ENCODE measurements around the gene RRH. TPM values are rescaled to one million over a fixed set of nuclear protein-coding genes. Genes with fewer than 3 reads are reported as not detected.

The RRH gene
- 0.14 TPM in 1 of 2 replicates, not detected in the other for total RNA-seq

GRCh38 chr4:109827672-109828071, at the start of gene RRH:
Gene RRH, plus strand, starts transcription at chr4:109827972. Its CDS starts 56 bp downstream, at chr4:109828028.

GRCh38 chr4:109801895-109802319, 25.9 kb upstream of the RRH start, which contains the start of gene CFI:
Gene CFI, minus strand, starts transcription at chr4:109801999. Its CDS starts 28 bp downstream, at chr4:109801971.

GRCh38 chr4:109815151-109816081, 12.4 kb upstream of the RRH start, which contains the start of gene GAR1:
Gene GAR1, plus strand, starts transcription at chr4:109815762. Its CDS starts 403 bp downstream, at chr4:109816165.

GRCh38 chr4:109847896-109848442, 20.2 kb downstream of the RRH start, which contains the start of gene LRIT3:
Gene LRIT3, plus strand, starts transcription at chr4:109848107. Its CDS starts 95 bp downstream, at chr4:109848202.

Other genes starting within 250 kb of the RRH start
- 7.4 and 23.5 TPM in 2 replicates for gene CASP6, start 124.5 kb upstream of the RRH start, total RNA-seq
- 10.7 and 50.7 TPM in 2 replicates for gene PLA2G12A, start 97.9 kb upstream of the RRH start, total RNA-seq
- gene CFI, start 26.0 kb upstream of the RRH start, total RNA-seq = 0.57 and 2.2 TPM in 2 replicates
- gene GAR1, start 12.2 kb upstream of the RRH start, total RNA-seq = 4.3 and 5.5 TPM in 2 replicates
- gene LRIT3, start 20.1 kb downstream of the RRH start, total RNA-seq = under 0.01 TPM in 1 of 2 replicates, not detected in the other
- gene EGF, start 84.9 kb downstream of the RRH start, total RNA-seq = 0.22 and 1.6 TPM in 2 replicates